ENCODE results near the gene MYO18B.

MYO18B gene

GRCh38 chr22:25829808-25830777 lies 88.1 kb downstream of the MYO18B start:
- no peak for DNase-seq

DNA sequence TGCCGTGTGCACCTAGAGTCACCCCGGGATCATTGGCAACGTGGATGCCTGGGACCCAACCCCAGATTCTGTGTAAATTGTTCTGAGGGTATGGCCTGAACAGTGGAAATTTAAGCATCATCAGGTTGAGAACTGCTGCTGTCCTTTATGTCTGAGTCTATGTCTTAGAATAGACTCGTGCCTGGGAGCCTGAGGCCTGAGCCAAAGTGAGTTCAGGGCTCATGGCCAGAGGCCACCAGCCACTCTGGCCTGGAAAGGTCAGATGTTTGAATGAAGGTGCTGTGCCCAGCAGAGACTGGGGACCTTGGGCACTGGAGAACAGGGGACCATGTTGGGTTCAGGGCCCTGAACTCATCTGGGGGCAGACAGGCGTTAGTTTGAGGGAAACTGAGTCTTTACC lies 91.1 kb downstream of the MYO18B start:
- DNase-seq: no peak

DNA sequence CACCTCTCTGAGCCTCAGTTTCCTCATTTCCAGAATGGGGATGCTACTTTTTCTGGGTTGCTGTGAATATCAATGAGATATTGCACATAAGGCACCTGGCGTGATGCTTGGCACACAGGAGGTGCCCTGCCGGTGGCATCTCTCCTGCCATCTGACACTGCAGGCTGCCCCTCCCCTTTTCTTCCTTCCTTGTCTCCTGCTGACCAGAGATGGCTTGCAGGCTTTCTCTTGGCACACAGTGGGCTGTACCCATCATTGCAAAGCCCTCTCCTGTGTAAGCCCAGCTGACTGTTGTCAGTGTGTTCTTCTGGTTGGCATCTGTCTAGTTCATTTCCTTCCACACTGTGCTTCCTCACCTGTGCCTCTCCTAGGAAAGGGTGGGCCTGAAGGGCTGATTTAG lies 91.7 kb downstream of the MYO18B start:
- DNase-seq: no peak

GRCh38 chr22:25834490-25834889 lies 92.5 kb downstream of the MYO18B start:
- DNase-seq: no peak

- DNase-seq: no peak
These were observed 93.4 kb downstream of the MYO18B start for GRCh38 chr22:25835348-25835747.

- DNase-seq: no peak
These were observed 95.4 kb downstream of the MYO18B start for GRCh38 chr22:25837288-25837900.

DNA sequence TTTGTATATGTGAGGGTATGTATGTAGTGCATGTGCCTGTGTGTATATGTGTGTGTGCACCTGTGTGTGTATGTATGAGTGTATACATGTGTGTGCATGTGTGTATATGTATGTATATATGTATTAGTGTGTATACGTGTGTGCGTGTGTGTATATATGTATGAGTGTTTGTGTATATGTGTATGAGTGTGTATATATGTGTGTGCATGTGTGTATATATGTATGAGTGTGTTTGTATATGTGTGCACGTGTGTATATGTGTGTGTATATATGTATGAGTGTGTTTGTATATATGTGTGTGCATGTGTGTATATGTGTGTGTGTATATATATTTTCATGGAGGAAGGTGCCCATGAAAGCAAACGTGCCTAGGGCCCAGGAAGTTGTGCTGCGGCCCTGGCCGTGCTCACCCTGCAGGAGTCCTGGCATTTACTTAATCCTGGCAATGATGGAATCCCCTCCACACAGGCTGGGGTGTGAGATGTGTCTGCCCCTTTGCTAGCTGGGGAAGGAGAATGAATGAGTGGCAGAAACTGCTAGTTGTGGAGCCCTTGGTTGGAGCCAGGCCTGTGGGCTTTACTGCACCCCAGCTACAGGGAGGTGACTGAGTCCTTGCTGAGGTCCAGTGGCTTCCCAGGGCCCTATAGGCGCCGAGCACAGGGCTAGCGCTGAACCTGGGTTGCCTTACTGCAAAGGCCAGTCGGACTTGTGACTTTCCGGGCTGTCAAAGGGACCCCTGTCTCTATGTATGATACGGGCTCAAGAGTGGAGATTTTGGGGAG lies 97.2 kb downstream of the MYO18B start:
- DNase-seq: no peak

DNA sequence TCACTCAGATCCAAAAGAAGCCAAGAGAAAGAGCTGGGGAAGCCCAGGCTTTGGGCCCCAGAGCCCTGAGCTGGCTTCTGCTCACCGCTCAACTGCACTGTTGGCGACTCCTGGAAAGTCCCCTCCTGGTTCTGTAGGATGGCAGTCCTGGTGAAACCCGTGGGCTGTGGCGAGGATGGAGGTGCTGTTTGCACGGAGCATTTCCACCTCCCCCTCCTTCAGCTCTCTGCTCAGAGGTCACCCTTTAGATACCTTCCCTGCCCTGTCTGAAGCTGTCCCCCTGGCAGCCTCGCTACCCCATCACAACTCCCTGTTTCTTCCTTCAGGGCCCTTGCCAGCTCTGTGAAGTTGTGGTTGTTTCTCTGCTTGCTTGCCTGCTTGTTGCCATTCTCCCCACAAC lies 97.8 kb downstream of the MYO18B start:
- DNase-seq: no peak

- DNase-seq: no peak
These were observed 98.2 kb downstream of the MYO18B start for GRCh38 chr22:25840167-25840566.

DNA sequence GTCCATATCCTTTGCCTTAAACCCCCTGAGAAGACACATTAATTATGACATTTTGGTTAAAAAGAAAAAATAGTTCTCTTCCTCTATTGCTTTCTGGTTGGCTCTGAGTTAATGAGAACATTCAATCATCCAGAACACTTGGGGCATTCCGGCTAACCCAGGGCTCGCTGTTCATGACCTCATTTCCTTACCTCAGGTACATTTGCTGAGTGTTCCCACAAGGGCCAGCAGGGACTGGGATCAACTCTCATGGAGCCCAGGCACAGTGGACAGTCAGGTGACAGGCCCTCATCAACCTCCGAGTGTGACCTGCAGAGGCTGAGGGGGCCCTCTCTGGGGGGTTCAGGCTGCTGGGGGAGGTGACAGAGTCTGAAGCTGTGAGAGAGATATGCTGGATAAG lies 98.9 kb downstream of the MYO18B start:
- DNase-seq: no peak

DNA sequence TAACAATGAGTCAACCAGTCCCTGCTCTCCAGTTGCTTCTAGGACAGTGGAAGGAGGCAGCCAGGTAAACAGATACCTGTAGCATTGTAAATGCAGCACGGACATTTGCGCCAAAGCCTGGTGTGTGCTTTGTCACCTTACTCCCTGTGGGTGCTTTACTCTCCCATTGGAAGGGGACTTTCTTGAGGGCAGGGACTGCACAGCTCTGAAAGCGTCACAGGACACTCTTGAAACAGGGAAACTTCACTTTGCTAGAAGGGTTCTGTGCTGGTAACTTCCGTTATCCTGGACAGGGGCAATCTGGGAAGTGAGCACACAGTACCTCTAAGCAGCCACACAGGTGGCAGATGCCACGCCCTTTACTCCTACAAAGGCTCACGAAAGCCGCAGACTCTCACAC lies 99.8 kb downstream of the MYO18B start:
- no peak for DNase-seq

- no peak for DNase-seq
These were observed 101.8 kb downstream of the MYO18B start for GRCh38 chr22:25843660-25844405.

DNA sequence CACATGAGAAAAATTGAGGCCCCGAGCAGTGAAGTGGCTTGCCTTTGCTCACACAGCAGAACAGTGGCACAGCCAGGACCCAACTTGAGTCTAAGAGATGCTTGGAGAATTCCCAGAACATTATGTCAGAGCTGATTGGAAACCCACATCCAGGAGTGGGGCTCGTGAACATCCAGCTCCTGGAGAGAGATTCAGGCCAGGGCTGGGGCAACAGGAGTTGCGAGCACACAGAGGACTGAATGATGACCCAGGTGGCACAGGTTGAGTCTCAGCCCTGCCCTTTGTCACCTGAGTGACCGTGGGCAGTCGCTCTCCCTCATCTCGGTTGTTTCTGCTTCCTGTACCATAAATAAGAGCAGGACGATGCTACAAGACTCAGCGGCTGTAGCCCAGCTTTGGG lies 102.6 kb downstream of the MYO18B start:
- no peak for DNase-seq

DNA sequence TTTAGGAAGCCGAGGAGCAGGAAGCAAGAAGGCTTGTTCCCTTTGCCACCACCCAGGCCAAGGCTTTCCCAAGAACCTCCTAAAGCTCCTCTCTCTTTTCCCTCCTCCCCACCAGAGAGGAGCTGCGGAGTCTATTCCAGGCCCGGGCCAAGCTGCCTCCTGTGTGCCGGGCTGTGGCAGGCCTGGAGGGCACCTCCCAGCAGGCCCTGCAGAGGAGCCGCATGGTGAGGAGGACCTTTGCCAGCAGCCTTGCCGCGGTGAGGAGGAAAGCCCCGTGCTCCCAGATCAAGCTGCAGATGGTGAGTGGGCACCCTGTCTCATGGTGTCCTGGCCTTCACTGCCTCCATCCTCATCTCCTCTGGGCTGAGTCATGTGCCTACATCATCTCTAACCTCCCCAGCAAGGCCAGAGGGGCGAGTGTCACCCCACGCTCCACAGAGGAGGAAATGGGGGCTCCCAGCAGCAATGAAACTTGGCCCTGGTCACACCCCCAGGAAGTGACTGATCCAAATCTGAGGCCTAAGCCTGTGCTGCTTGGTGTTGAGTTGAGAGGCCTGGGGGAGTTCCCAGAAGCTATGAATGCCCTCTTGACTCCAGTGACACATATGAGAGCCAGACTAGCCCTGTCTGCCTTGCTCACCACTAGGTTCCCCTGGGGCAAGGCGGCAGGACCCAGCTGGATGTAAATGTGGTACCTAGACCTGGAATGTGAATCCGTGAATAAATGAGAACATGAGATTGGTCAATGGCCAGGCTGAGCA lies 104.2 kb downstream of the MYO18B start:
- DNase-seq: no peak

DNA sequence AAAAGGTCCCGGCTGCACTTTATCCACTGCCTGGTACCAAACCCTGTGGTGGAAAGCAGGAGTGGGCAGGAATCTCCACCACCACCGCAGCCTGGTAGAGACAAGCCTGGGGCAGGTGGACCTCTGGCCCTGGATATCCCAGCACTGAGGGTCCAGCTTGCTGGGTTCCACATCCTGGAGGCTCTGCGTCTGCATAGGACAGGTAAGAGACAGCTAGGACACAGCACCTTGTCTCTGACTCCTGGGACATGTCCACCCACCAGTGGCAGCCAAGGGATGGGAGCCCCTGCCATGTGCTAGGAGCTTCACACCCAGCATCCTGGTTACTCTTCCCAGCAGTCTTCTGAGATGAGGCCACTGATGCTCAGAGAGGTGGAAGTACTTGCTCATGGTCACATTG lies 105.5 kb downstream of the MYO18B start:
- DNase-seq: no peak

GRCh38 chr22:25848954-25849353 lies 107.0 kb downstream of the MYO18B start:
- DNase-seq: no peak

DNA sequence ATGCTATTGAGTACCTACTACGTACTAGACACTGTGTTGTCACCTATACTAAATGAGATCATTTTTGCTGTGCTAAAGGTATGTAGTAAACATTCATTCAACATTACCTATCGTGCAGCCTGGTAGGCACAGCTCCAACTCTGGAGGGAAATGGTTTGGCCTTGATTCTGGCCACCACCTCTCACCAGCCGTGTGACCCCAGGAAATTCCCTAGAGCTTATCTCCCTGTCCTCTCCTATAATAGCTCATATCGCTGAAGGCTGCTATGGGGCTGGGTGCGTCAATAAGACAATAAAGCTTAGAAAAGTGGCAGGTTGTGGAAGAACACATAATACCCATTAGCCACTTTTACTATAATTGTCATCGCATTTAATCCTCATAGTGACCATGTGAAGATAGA lies 107.5 kb downstream of the MYO18B start:
- DNase-seq: no peak

GRCh38 chr22:25852223-25852622 lies 110.2 kb downstream of the MYO18B start:
- DNase-seq: no peak

DNA sequence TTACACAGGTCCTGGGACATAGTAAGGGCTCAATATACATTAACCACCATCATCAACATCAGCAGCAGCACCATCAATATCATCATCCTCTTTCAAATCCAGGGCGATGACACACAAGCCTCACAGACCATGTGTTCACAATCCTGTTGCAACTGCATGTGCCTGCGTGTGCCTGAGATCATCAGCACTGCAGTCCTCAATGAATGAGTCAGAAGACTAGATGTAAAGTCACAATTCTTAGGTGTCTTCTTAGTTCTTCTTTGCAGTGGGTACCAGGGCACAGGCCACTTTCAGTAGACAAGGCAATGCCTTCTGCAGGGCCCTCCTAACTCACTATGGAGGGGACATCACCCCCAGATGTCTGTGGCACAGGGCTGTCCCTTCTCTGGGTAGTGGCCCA lies 111.1 kb downstream of the MYO18B start:
- no peak for DNase-seq

DNA sequence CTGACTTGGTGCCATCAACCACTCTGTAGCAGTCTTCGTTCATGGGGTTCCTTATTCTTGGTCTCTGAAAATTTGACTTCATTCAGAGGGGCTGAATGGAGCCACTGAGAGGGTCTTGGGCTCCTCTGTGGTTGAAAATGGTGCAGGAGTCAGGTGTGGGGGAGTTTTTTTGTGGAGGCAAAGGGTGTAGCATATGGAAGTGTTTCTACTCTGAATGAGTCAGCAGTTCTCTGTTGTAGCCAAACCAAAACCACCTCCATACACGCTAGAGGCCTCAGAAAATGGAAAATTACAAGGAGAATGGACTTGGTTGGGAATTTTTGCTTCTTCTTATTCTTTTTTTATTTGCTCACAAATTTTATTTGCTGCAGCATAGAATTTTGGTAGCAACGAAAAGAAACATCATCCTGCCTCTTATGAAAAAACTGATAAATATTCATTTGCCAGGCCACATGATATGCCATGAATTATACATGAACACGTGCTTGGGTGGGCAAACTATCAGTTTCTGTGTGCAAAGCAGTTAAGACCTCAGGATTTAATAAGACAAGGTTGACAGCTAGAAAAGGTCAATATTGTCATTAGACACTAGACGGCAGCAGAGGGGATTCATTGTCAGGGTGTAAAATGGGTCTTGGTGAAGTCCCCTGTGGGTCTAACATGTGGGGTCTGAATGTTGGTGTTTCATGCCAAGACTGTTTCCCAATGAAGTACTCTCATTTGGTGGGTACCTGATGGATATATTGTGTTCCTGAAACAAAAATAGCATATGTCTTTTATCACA lies 111.7 kb downstream of the MYO18B start:
- DNase-seq: no peak

DNA sequence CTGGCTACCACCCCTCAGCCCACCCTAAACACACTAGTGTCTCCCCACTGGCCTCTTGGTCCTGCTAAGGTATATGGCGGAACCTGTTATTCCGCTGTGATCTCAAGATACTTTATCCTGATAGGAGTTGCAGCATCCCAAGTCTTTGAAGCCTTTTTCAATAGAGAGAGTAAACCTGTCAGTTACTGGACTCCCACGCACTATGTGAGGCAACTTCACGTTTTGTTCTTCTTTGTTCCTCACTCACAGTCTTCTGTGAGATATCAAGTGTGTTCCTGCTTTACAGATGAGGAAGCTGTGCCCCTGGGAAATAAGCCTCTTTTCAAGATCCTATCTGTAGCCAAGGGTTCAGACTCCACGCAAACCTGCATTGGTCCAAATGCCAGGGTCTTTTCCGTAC lies 127.8 kb downstream of the MYO18B start:
- no peak for DNase-seq

Data from activated T-cell treated with anti-CD3 and anti-CD28 coated beads for 4 hours (primary cell).